ENCODE measurements around the gene OTOF. TPM values are rescaled to one million over a fixed set of nuclear protein-coding genes. Genes with fewer than 3 reads are reported as not detected.

Gene OTOF
- total and polyA plus RNA-seq, 9 of the 15 experiments (the other 6 are each of a cell fraction or from before 2014, with no cell fraction given) = 0.03 to 0.11 (median 0.06) TPM; not detected in 5

- no peak for TF ChIP-seq RERE (CRISPR knock-in tag; IDR thresholded peaks at IDR 0.05; ENCODE audit: borderline replicate concordance)
- no peak for TF ChIP-seq C11orf30 (IDR thresholded peaks at IDR 0.05; ENCODE audit: low read depth)
- no peak for TF ChIP-seq SIRT6 (IDR thresholded peaks at IDR 0.05; ENCODE audit: low read depth, low read length)
- TF ChIP-seq MLX (CRISPR knock-in tag; conservative IDR thresholded peaks at IDR 0.05) = no peak
- TF ChIP-seq SAFB (IDR thresholded peaks at IDR 0.05; ENCODE audit: borderline replicate concordance, low read depth, low read length) = no peak
- no peak for TF ChIP-seq FOXJ2 (tag; IDR thresholded peaks at IDR 0.05)
- no peak for TF ChIP-seq STAT5A (IDR thresholded peaks at IDR 0.05; ENCODE audit: borderline replicate concordance, low read length)
- no peak for TF ChIP-seq E4F1 (CRISPR knock-in tag; IDR thresholded peaks at IDR 0.05; ENCODE audit: borderline replicate concordance)
Observed at GRCh38 chr2:26444236-26444635, 33.7 kb downstream of the OTOF start (continued).
